H1 (cell line): ENCODE data around the gene SCN10A. TPM values are rescaled to one million over a fixed set of nuclear protein-coding genes. Genes with fewer than 3 reads are reported as not detected.

Experiments
- CTCF ChIA-PET: fragments of 300-600 bp; sonication (Branson Sonifier 250); formaldehyde crosslinking; loops from one replicate; lab custom pipeline; 2021; ENCODE audit not compliant: partially characterized antibody; lab: Charles Lee
- POLR2A ChIA-PET: fragments of 300-600 bp; sonication (Branson Sonifier 250); formaldehyde crosslinking; loops from one replicate; lab custom pipeline; 2021; ENCODE audit warnings: inconsistent platforms; ENCODE audit not compliant: partially characterized antibody; lab: Charles Lee
- DNase-seq, 2 experiments: peaks; one replicate each; pipeline versions ENCODE4 v3.0.0 to v3.0.0-alpha.2; 2010 to 2022; ENCODE audit warnings: low spot score in 2 of 2, low read depth in 1 of 2, mixed read lengths in 1 of 2
- FAIRE-seq: peaks from 2 replicates; lab custom pipeline; 2011; peaks lifted over from hg19 to GRCh38; lab: Jason Lieb, UNC
- H2AFZ ChIP-seq: 2 replicates; pipeline ENCODE4 v1.8.1; 2012; ENCODE audit warnings: low read length, inconsistent platforms
- H2AK5ac ChIP-seq: 2 replicates; pipeline ENCODE4 v1.6.1; 2013; ENCODE audit warnings: low read depth, low read length
- H2BK120ac ChIP-seq: replicated peaks from 2 replicates; pipeline ENCODE3; 2013; ENCODE audit warnings: low read depth, low read length, inconsistent platforms
- H2BK12ac ChIP-seq: 2 replicates; pipeline ENCODE4 v1.6.1; 2013; ENCODE audit warnings: low read depth, low read length
- H2BK15ac ChIP-seq: 2 replicates; pipeline ENCODE4 v1.6.1; 2013; ENCODE audit warnings: low read length
- H2BK20ac ChIP-seq: 2 replicates; pipeline ENCODE4 v1.6.1; 2013; ENCODE audit warnings: low read length
- H2BK5ac ChIP-seq: 2 replicates; pipeline ENCODE4 v1.6.1; 2013; ENCODE audit warnings: low read depth, low read length
- H3K14ac ChIP-seq: 2 replicates; pipeline ENCODE4 v1.6.1; 2013; ENCODE audit warnings: inconsistent platforms; ENCODE audit not compliant: insufficient read length
- H3K18ac ChIP-seq: 2 replicates; pipeline ENCODE4 v1.6.1; 2013; ENCODE audit warnings: low read length; ENCODE audit errors: extremely low read depth
- H3K23ac ChIP-seq: 2 replicates; pipeline ENCODE4 v1.6.1; 2013; ENCODE audit warnings: inconsistent platforms; ENCODE audit not compliant: insufficient read length
- H3K23me2 ChIP-seq: 2 replicates; pipeline ENCODE4 v1.6.1; 2013; ENCODE audit warnings: low read depth, low read length
- H3K27ac ChIP-seq: 2 replicates; pipeline ENCODE4 v1.6.1; 2011; ENCODE audit warnings: low read depth, low read length, inconsistent platforms
- H3K27me3 ChIP-seq, 4 experiments: replicated peaks in 1 of 4; 1 replicate in 1 of 4; 2 replicates in 3 of 4; pipeline versions ENCODE4 v1.6.1 to v1.8.1; 2011 to 2013; ENCODE audit warnings: low read length in 3 of 4, mild to moderate bottlenecking in 3 of 4, inconsistent platforms in 2 of 4, mixed read lengths in 2 of 4, moderate library complexity in 1 of 4; ENCODE audit not compliant: control insufficient read depth in 3 of 4, insufficient read depth in 3 of 4; ENCODE audit errors: extremely low read depth in 1 of 4
- H3K36me3 ChIP-seq, 4 experiments: 2 replicates each; pipeline versions ENCODE4 v1.6.1 to v1.8.1; 2011 to 2013; ENCODE audit warnings: mild to moderate bottlenecking in 4 of 4, low read length in 3 of 4, moderate library complexity in 2 of 4, control low read depth in 1 of 4, inconsistent platforms in 1 of 4; ENCODE audit not compliant: insufficient read depth in 4 of 4, control insufficient read depth in 2 of 4
- H3K4ac ChIP-seq: replicated peaks from 2 replicates; pipeline ENCODE3; 2013; ENCODE audit warnings: low read length, low read depth, mixed read lengths, inconsistent platforms; ENCODE audit not compliant: insufficient read length
- H3K4me1 ChIP-seq, 4 experiments: replicated peaks in 1 of 4; 1 replicate in 1 of 4; 2 replicates in 3 of 4; pipeline versions ENCODE4 v1.6.1 to v1.8.1; 2011 to 2013; ENCODE audit warnings: low read length in 3 of 4, inconsistent platforms in 2 of 4, mixed read lengths in 1 of 4; ENCODE audit not compliant: insufficient read depth in 4 of 4, control insufficient read depth in 3 of 4
- H3K4me2 ChIP-seq, 2 experiments: 2 replicates each; pipeline versions ENCODE4 v1.6.1 to v1.8.1; 2011 to 2013; ENCODE audit warnings: low read depth in 2 of 2, low read length in 2 of 2, control low read depth in 1 of 2, inconsistent platforms in 1 of 2, mild to moderate bottlenecking in 1 of 2; ENCODE audit not compliant: insufficient read depth in 1 of 2
- H3K4me3 ChIP-seq, 4 experiments: fragments of 200-600, 300-600 bp in 1 of 4; sonication (generic), shearing (Covaris generic), sonication (Bioruptor Twin) in 1 of 4; 2 replicates each; pipeline versions ENCODE4 v1.5.1 to v1.8.1; 2011 to 2016; ENCODE audit warnings: low read length in 4 of 4, low read depth in 3 of 4, control low read depth in 2 of 4, inconsistent platforms in 2 of 4, mild to moderate bottlenecking in 2 of 4, mixed read lengths in 1 of 4, moderate library complexity in 1 of 4; ENCODE audit not compliant: insufficient read depth in 2 of 4; ENCODE audit errors: extremely low read depth in 1 of 4
- H3K56ac ChIP-seq: replicated peaks from 2 replicates; pipeline ENCODE3; 2013; ENCODE audit warnings: low read depth, mild to moderate bottlenecking, mixed read lengths, low read length, inconsistent platforms; ENCODE audit not compliant: insufficient read length
- H3K79me1 ChIP-seq: 2 replicates; pipeline ENCODE4 v1.6.1; 2013; ENCODE audit warnings: low read depth, low read length, control low read depth
- H3K79me2 ChIP-seq, 2 experiments: 2 replicates each; pipeline versions ENCODE4 v1.6.1 to v1.8.1; 2012 to 2013; ENCODE audit warnings: low read length in 2 of 2, mild to moderate bottlenecking in 2 of 2, inconsistent platforms in 1 of 2; ENCODE audit not compliant: insufficient read depth in 2 of 2, control insufficient read depth in 1 of 2
- H3K9ac ChIP-seq, 4 experiments: replicated peaks in 1 of 4; 1 replicate in 1 of 4; 2 replicates in 3 of 4; pipeline versions ENCODE4 v1.6.1 to v1.8.1; 2011 to 2013; ENCODE audit warnings: low read depth in 3 of 4, low read length in 3 of 4, control low read depth in 2 of 4, mild to moderate bottlenecking in 2 of 4, moderate library complexity in 2 of 4, inconsistent platforms in 1 of 4; ENCODE audit errors: extremely low read depth in 1 of 4
- H3K9me3 ChIP-seq, 2 experiments: 2 replicates each; pipeline versions ENCODE4 v1.6.1 to v1.8.1; 2012 to 2013; ENCODE audit warnings: mild to moderate bottlenecking in 2 of 2, moderate library complexity in 2 of 2, control low read depth in 1 of 2, inconsistent platforms in 1 of 2, low read depth in 1 of 2, low read length in 1 of 2, mixed read lengths in 1 of 2; ENCODE audit not compliant: insufficient read depth in 2 of 2
- H4K20me1 ChIP-seq, 2 experiments: replicated peaks in 1 of 2; 2 replicates each; pipeline versions ENCODE3 to v1.8.1; 2011 to 2013; ENCODE audit warnings: inconsistent platforms in 2 of 2, low read length in 2 of 2, mild to moderate bottlenecking in 1 of 2; ENCODE audit not compliant: insufficient read depth in 2 of 2, control insufficient read depth in 1 of 2
- H4K5ac ChIP-seq: 2 replicates; pipeline ENCODE4 v1.6.1; 2013; ENCODE audit warnings: low read length, low read depth, mixed read lengths, inconsistent platforms; ENCODE audit not compliant: insufficient read length
- H4K8ac ChIP-seq: 2 replicates; pipeline ENCODE4 v1.8.0; 2013; ENCODE audit warnings: mild to moderate bottlenecking, moderate library complexity, low read length, inconsistent platforms; ENCODE audit not compliant: insufficient read depth; ENCODE audit errors: extremely low read depth
- H4K91ac ChIP-seq: replicated peaks from 2 replicates; pipeline ENCODE3; 2013; ENCODE audit warnings: low read length, mixed read lengths, inconsistent platforms; ENCODE audit not compliant: insufficient read length
- HDAC2 ChIP-seq, 2 experiments: fragments of 300-600 bp in 1 of 2; sonication (generic) in 1 of 2; IDR thresholded peaks; 2 replicates each; pipeline ENCODE4 v1.6.1; 2011 to 2012; ENCODE audit warnings: low read depth in 2 of 2, low read length in 2 of 2, mild to moderate bottlenecking in 2 of 2, moderate library complexity in 2 of 2, borderline replicate concordance in 1 of 2, inconsistent platforms in 1 of 2
- KDM5A ChIP-seq: fragments of 200-600 bp; IDR thresholded peaks from 2 replicates; pipeline ENCODE4 v1.7.1; 2012; ENCODE audit warnings: mild to moderate bottlenecking, low read length, inconsistent platforms, mixed read lengths
- POU5F1 ChIP-seq: IDR thresholded peaks from 2 replicates; pipeline ENCODE4 v1.6.1; 2011; ENCODE audit warnings: low read depth, mild to moderate bottlenecking, low read length, moderate library complexity
- SUZ12 ChIP-seq: fragments of 200-600 bp; sonication (generic); IDR thresholded peaks from 2 replicates; pipeline ENCODE4 v1.6.1; 2012; ENCODE audit warnings: mild to moderate bottlenecking, inconsistent platforms, low read length, moderate library complexity, mixed read lengths
- TEAD4 ChIP-seq: IDR thresholded peaks from 2 replicates; pipeline ENCODE4 v1.6.1; 2012; ENCODE audit warnings: low read depth, low read length, inconsistent platforms, mixed read lengths
- ZNF274 ChIP-seq: IDR thresholded peaks from 2 replicates; pipeline ENCODE4 v1.7.0; 2012; ENCODE audit warnings: low read length, borderline replicate concordance; ENCODE audit errors: extremely low read depth
- WGBS, 2 experiments: shearing (Covaris generic) in 1 of 2; methylation state at CpG; one replicate each; pipeline versions ENCODE4 v1.1.6 to v1.1.7; 2013 to 2015; ENCODE audit warnings: low lambda C conversion rate in 2 of 2, mixed read lengths in 2 of 2, inconsistent platforms in 1 of 2, low coverage in 1 of 2, missing lambda C conversion rate in 1 of 2; ENCODE audit not compliant: insufficient replicate concordance in 2 of 2, insufficient coverage in 1 of 2, insufficient read length in 1 of 2; ENCODE audit errors: extremely low coverage in 1 of 2, missing lambda C conversion rate in 1 of 2; 5-methylcytosine and 5-hydroxymethylcytosine counted together
- polyA plus RNA-seq, 7 experiments: library from polyadenylated mRNA; depleted of rRNA in 3 of 7; stranded (reverse) in 5 of 7; unstranded in 2 of 7; fragments of >200 nt in 5 of 7; fragments of 200-250 nt in 2 of 7; gene quantifications; 1 replicate in 5 of 7; 2 replicates in 1 of 7; 4 replicates in 1 of 7; pipeline versions ENCODE4 v1.2.1 to v1.2.3, GENCODE V29; 2011 to 2013; ENCODE audit warnings: missing spikeins in 2 of 7, mixed read lengths in 2 of 7
- total RNA-seq: library from RNA; stranded (reverse); fragmentation: NEBNext Ultra II Directional; extraction: Animal tissue kit (Norgen Biotek cat#: 25700); gene quantifications from 2 replicates; pipeline ENCODE4 v1.2.1, GENCODE V29; 2021

Gene SCN10A
- total and polyA plus RNA-seq, 2 of the 8 experiments (the other 6 are each of a cell fraction or from before 2014, with no cell fraction given): not detected

DNA sequence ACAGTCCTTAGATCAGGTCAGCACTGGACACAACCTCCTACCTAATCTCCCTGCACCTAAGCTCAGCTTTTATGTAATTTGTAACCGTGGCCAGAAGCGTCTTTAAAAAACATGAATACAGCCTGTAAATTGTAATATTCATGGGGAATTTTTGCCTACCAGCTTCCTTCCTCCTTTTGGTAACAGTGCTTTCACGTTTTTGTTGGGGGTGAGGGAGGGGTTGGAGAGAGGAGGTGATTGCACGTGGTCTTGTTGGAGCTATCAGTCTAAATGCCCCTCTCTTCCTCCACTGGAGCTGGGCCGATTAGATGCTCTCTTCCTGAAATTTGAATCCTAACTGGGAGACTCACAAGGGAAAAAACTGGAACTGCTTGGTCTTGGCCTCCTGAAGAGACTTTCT lies 131.5 kb downstream of the SCN10A start:
- H2BK15ac ChIP-seq: no peak overlapping the region
- H3K27ac ChIP-seq: no peak overlapping the region
- no peaks in the 10 kb centered on the region for H4K20me1 ChIP-seq
- DNase-seq (no peak), FAIRE-seq (no peak)
- no peak overlapping the region for H3K4me3 ChIP-seq
- no peak overlapping the region for H4K8ac ChIP-seq
- H3K4me2 ChIP-seq: no peak overlapping the region
- no peaks in the 10 kb centered on the region for H3K23me2 ChIP-seq
- no peaks in the 10 kb centered on the region for H3K36me3 ChIP-seq
- POLR2A ChIA-PET: no interaction called here
- no peaks in the 10 kb centered on the region for H3K4me1 ChIP-seq
- H3K4ac ChIP-seq: no peak overlapping the region
- 85% methylated on average over 5 of the region's 5 CpGs; no CpG with 5 or more reads in 1 of the 2 experiments for WGBS, 2 experiments
- H3K9me3 ChIP-seq: no peaks in the 10 kb centered on the region
- TF ChIP-seq HDAC2 (IDR thresholded peaks at IDR 0.05; ENCODE audit: borderline replicate concordance in 1 of 2, low read depth in 2 of 2, low read length in 2 of 2) (no peak), ZNF274 (no peak), KDM5A (no peak), SUZ12 (no peak), POU5F1 (no peak), TEAD4 (no peak)
- H2BK120ac ChIP-seq: no peak overlapping the region
- H2BK12ac ChIP-seq: no peak overlapping the region
- H3K56ac ChIP-seq: no peak overlapping the region
- no peak overlapping the region for H2BK5ac ChIP-seq
- no peaks in the 10 kb centered on the region for H3K79me1 ChIP-seq
- peaks cover 0 to 1% (median 0%) of the 10 kb centered on the region in 4 experiments; a peak in 1 of 7 replicates for H3K27me3 ChIP-seq
- CTCF ChIA-PET: interaction anchor here (0.9 to 2.3 kb wide), 9 partner anchors 9 to 163 kb away, joined by 3 to 7 read pairs (median 3); no protein-coding TSS in a partner anchor
- no peak overlapping the region for H2AK5ac ChIP-seq
- H4K5ac ChIP-seq: no peak overlapping the region
- H2BK20ac ChIP-seq: no peak overlapping the region
- no peaks in the 10 kb centered on the region for H3K79me2 ChIP-seq
- H3K23ac ChIP-seq: no peak overlapping the region
- H2AFZ ChIP-seq: no peak overlapping the region
- no peak overlapping the region for H4K91ac ChIP-seq
- H3K9ac ChIP-seq: no peak overlapping the region
- H3K18ac ChIP-seq: no peak overlapping the region
- no peak overlapping the region for H3K14ac ChIP-seq
